ENCODE measurements around the gene TPRX1. TPM values are rescaled to one million over a fixed set of nuclear protein-coding genes. Genes with fewer than 3 reads are reported as not detected.
A peak's percentile ranks its signal among the peaks of the same experiment; 100 is the strongest.
"Not testable (repeated sequence)": the region's sequence is repeated elsewhere in the genome, so short reads cannot be mapped to it uniquely, and the experiment has no call there.

Gene TPRX1
- total RNA-seq, 1 donor from 2014 or later, result not detected

GRCh38 chr19:47767349-47767748 is 37.0 kb downstream of the TPRX1 start:
- no peak for TF ChIP-seq CTCF (IDR thresholded peaks at IDR 0.05; ENCODE audit: insufficient read depth, low read length, severe bottlenecking)
- H3K4me3 ChIP-seq (ENCODE audit: low read depth, low read length), result no peak overlapping the region
- no peak for FAIRE-seq
- no peaks in the 10 kb centered on the region for H3K36me3 ChIP-seq (ENCODE audit: control insufficient read depth, insufficient read depth, low read length)
- H3K27me3 ChIP-seq (ENCODE audit: control insufficient read depth, insufficient read depth, low read length), result no peaks in the 10 kb centered on the region
- no peak for DNase-seq (ENCODE audit: low read depth)

- Histone ChIP-seq H3K4me3 (ENCODE audit: low read depth, low read length) (no peak overlapping the region), H3K27me3 (ENCODE audit: control insufficient read depth, insufficient read depth, low read length) (no peaks in the 10 kb centered on the region), H3K36me3 (ENCODE audit: control insufficient read depth, insufficient read depth, low read length) (no peaks in the 10 kb centered on the region)
- no peak for TF ChIP-seq CTCF (IDR thresholded peaks at IDR 0.05; ENCODE audit: insufficient read depth, low read length, severe bottlenecking)
- no peak for DNase-seq (ENCODE audit: low read depth)
- no peak for FAIRE-seq
Observed at GRCh38 chr19:47766670-47767069, 37.7 kb downstream of the TPRX1 start.

DNA sequence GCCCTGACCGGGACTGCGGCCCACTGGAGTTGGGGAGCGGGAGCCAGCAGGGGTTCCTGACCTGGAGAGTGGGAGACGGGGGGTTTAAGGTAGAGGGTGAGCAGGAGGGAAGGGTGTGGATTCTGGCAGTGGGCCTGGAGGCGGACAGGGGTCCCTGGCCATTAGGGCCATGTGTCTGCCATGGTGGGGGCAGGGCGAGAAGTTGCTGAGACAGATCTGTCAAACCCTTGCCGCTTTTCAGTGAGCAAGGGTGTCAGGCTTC is 38.1 kb downstream of the TPRX1 start:
- no peak for FAIRE-seq
- no peak overlapping the region for H3K4me3 ChIP-seq (ENCODE audit: low read depth, low read length)
- TF ChIP-seq CTCF (IDR thresholded peaks at IDR 0.05; ENCODE audit: insufficient read depth, low read length, severe bottlenecking), result no peak
- H3K36me3 ChIP-seq (ENCODE audit: control insufficient read depth, insufficient read depth, low read length), result no peaks in the 10 kb centered on the region
- no peaks in the 10 kb centered on the region for H3K27me3 ChIP-seq (ENCODE audit: control insufficient read depth, insufficient read depth, low read length)
- DNase-seq (ENCODE audit: low read depth), result no peak

- peak; percentile 94 for TF ChIP-seq CTCF (IDR thresholded peaks at IDR 0.05; ENCODE audit: insufficient read depth, low read length, severe bottlenecking)
- Histone ChIP-seq H3K27me3 (ENCODE audit: control insufficient read depth, insufficient read depth, low read length) (no peaks in the 10 kb centered on the region), H3K4me3 (ENCODE audit: low read depth, low read length) (no peak overlapping the region), H3K36me3 (ENCODE audit: control insufficient read depth, insufficient read depth, low read length) (no peaks in the 10 kb centered on the region)
- FAIRE-seq (no peak), DNase-seq (ENCODE audit: low read depth) (peak; percentile 44)
Observed at GRCh38 chr19:47765523-47766358, 38.6 kb downstream of the TPRX1 start.

GRCh38 chr19:47764705-47765104 is 39.6 kb downstream of the TPRX1 start:
- not testable (repeated sequence) for FAIRE-seq; DNase-seq (ENCODE audit: low read depth); H3K27me3 ChIP-seq (ENCODE audit: control insufficient read depth, insufficient read depth, low read length); H3K4me3 ChIP-seq (ENCODE audit: low read depth, low read length); H3K36me3 ChIP-seq (ENCODE audit: control insufficient read depth, insufficient read depth, low read length)

- no peak for DNase-seq (ENCODE audit: low read depth)
- FAIRE-seq, result no peak
- TF ChIP-seq CTCF (IDR thresholded peaks at IDR 0.05; ENCODE audit: insufficient read depth, low read length, severe bottlenecking), result no peak
- no peak overlapping the region for H3K4me3 ChIP-seq (ENCODE audit: low read depth, low read length)
- no peaks in the 10 kb centered on the region for H3K27me3 ChIP-seq (ENCODE audit: control insufficient read depth, insufficient read depth, low read length)
- peaks cover 5% of the 10 kb centered on the region for H3K36me3 ChIP-seq (ENCODE audit: control insufficient read depth, insufficient read depth, low read length)
Observed at GRCh38 chr19:47762615-47763308, 41.6 kb downstream of the TPRX1 start.

All from bronchial epithelial cell (primary cell).